ENCODE measurements around the gene ERVK3-1. TPM values are rescaled to one million over a fixed set of nuclear protein-coding genes. Genes with fewer than 3 reads are reported as not detected.

ERVK3-1 gene
- polyA plus RNA-seq, 1 donor from 2014 or later: 141 TPM

DNA sequence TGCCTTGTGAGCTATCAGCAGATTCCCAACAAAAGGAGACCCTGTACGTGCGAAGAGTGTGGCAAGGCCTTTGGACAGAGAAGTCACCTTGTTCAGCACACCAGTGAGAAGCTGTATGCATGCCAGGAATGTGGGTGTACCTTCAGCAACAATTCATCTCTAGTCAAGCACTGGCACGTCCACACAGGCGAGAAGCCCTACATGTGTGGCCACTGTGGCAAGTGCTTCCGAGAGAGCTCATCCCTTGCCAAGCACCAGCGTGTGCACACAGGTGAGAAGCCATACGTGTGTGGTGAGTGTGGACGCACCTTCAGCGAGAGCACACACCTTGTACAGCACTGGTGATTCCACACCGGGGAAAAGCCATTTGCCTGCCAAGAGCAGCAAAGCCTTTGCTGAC, 14.1 kb downstream of the ERVK3-1 start:
- Histone ChIP-seq H3K27me3 (ENCODE audit: insufficient read depth, low read depth, low read length) (no peaks in the 10 kb centered on the region), H3K9ac (ENCODE audit: low read length) (no peak overlapping the region), H3K4me2 (ENCODE audit: low read length) (no peak overlapping the region), H3K4me3 (ENCODE audit: low read length) (no peak overlapping the region), H3K27ac (ENCODE audit: low read length) (no peak overlapping the region), H3K36me3 (ENCODE audit: insufficient read depth, low read length) (peaks cover 7% of the 10 kb centered on the region), H2AFZ (ENCODE audit: low read depth, low read length) (no peak overlapping the region), H3K79me2 (replicated peaks; ENCODE audit: insufficient read depth, low read length) (peaks cover 13% of the 10 kb centered on the region), H3F3A (ENCODE audit: insufficient read depth, low read length, poor library complexity, severe bottlenecking) (no peaks in the 10 kb centered on the region), H3K9me2 (ENCODE audit: insufficient read depth, low read length) (no peaks in the 10 kb centered on the region), H3K9me3 (ENCODE audit: low read length) (no peaks in the 10 kb centered on the region), H4K20me1 (ENCODE audit: insufficient read depth) (no peaks in the 10 kb centered on the region)
- TF ChIP-seq POLR2AphosphoS5 (IDR thresholded peaks at IDR 0.05) (no peak), EP300 (conservative IDR thresholded peaks at IDR 0.05; ENCODE audit: poor library complexity, severe bottlenecking) (no peak), REST (IDR thresholded peaks at IDR 0.05; ENCODE audit: borderline replicate concordance) (no peak), TAF1 (IDR thresholded peaks at IDR 0.05; ENCODE audit: low read depth) (no peak), SMC3 (conservative IDR thresholded peaks at IDR 0.05; ENCODE audit: poor library complexity) (no peak), MXI1 (conservative IDR thresholded peaks at IDR 0.05; ENCODE audit: poor library complexity, severe bottlenecking) (no peak), EZH2 (IDR thresholded peaks at IDR 0.05; ENCODE audit: borderline replicate concordance, insufficient read depth, low read length, poor library complexity, severe bottlenecking) (no peak), RAD21 (conservative IDR thresholded peaks at IDR 0.05) (no peak), CTCF (IDR thresholded peaks at IDR 0.05; ENCODE audit: poor library complexity, severe bottlenecking) (no peak)

- H3K9me3 ChIP-seq (ENCODE audit: low read length): no peaks in the 10 kb centered on the region
- no peaks in the 10 kb centered on the region for H4K20me1 ChIP-seq (ENCODE audit: insufficient read depth)
- TF ChIP-seq TAF1 (IDR thresholded peaks at IDR 0.05; ENCODE audit: low read depth) (no peak), REST (IDR thresholded peaks at IDR 0.05; ENCODE audit: borderline replicate concordance) (no peak), POLR2AphosphoS5 (IDR thresholded peaks at IDR 0.05) (no peak), RAD21 (conservative IDR thresholded peaks at IDR 0.05) (no peak), MXI1 (conservative IDR thresholded peaks at IDR 0.05; ENCODE audit: poor library complexity, severe bottlenecking) (no peak), EP300 (conservative IDR thresholded peaks at IDR 0.05; ENCODE audit: poor library complexity, severe bottlenecking) (no peak), CTCF (IDR thresholded peaks at IDR 0.05; ENCODE audit: poor library complexity, severe bottlenecking) (no peak), SMC3 (conservative IDR thresholded peaks at IDR 0.05; ENCODE audit: poor library complexity) (no peak), EZH2 (IDR thresholded peaks at IDR 0.05; ENCODE audit: borderline replicate concordance, insufficient read depth, low read length, poor library complexity, severe bottlenecking) (no peak)
- H3K9ac ChIP-seq (ENCODE audit: low read length): peak overlapping the region; percentile 91
- H3F3A ChIP-seq (ENCODE audit: insufficient read depth, low read length, poor library complexity, severe bottlenecking): no peaks in the 10 kb centered on the region
- H3K79me2 ChIP-seq (replicated peaks; ENCODE audit: insufficient read depth, low read length): peaks cover 43% of the 10 kb centered on the region
- no peak overlapping the region for H2AFZ ChIP-seq (ENCODE audit: low read depth, low read length)
- H3K27me3 ChIP-seq (ENCODE audit: insufficient read depth, low read depth, low read length): no peaks in the 10 kb centered on the region
- H3K9me2 ChIP-seq (ENCODE audit: insufficient read depth, low read length): no peaks in the 10 kb centered on the region
- peak overlapping the region; percentile 92 for H3K27ac ChIP-seq (ENCODE audit: low read length)
- H3K4me2 ChIP-seq (ENCODE audit: low read length): peak overlapping the region; percentile 95
- H3K4me3 ChIP-seq (ENCODE audit: low read length): peak overlapping the region; percentile 77
- no peaks in the 10 kb centered on the region for H3K36me3 ChIP-seq (ENCODE audit: insufficient read depth, low read length)
These were observed 20.3 kb downstream of the ERVK3-1 start for GRCh38 chr19:58325311-58326022.
